H1 (cell line): ENCODE results near the gene UBE2A. TPM values are rescaled to one million over a fixed set of nuclear protein-coding genes. Genes with fewer than 3 reads are reported as not detected.

Source experiments
- CTCF ChIA-PET: fragments of 300-600 bp; sonication (Branson Sonifier 250); formaldehyde crosslinking; loops from one replicate; lab custom pipeline; 2021; ENCODE audit not compliant: partially characterized antibody; lab: Charles Lee
- POLR2A ChIA-PET: fragments of 300-600 bp; sonication (Branson Sonifier 250); formaldehyde crosslinking; loops from one replicate; lab custom pipeline; 2021; ENCODE audit warnings: inconsistent platforms; ENCODE audit not compliant: partially characterized antibody; lab: Charles Lee
- DNase-seq, 2 experiments: peaks; one replicate each; pipeline versions ENCODE4 v3.0.0 to v3.0.0-alpha.2; 2010 to 2022; ENCODE audit warnings: low spot score in 2 of 2, low read depth in 1 of 2, mixed read lengths in 1 of 2
- FAIRE-seq: peaks from 2 replicates; lab custom pipeline; 2011; peaks lifted over from hg19 to GRCh38; lab: Jason Lieb, UNC
- H2AFZ ChIP-seq: 2 replicates; pipeline ENCODE4 v1.8.1; 2012; ENCODE audit warnings: low read length, inconsistent platforms
- H2AK5ac ChIP-seq: 2 replicates; pipeline ENCODE4 v1.6.1; 2013; ENCODE audit warnings: low read depth, low read length
- H2BK120ac ChIP-seq: replicated peaks from 2 replicates; pipeline ENCODE3; 2013; ENCODE audit warnings: low read depth, low read length, inconsistent platforms
- H2BK12ac ChIP-seq: 2 replicates; pipeline ENCODE4 v1.6.1; 2013; ENCODE audit warnings: low read depth, low read length
- H2BK15ac ChIP-seq: 2 replicates; pipeline ENCODE4 v1.6.1; 2013; ENCODE audit warnings: low read length
- H2BK20ac ChIP-seq: 2 replicates; pipeline ENCODE4 v1.6.1; 2013; ENCODE audit warnings: low read length
- H2BK5ac ChIP-seq: 2 replicates; pipeline ENCODE4 v1.6.1; 2013; ENCODE audit warnings: low read depth, low read length
- H3K14ac ChIP-seq: 2 replicates; pipeline ENCODE4 v1.6.1; 2013; ENCODE audit warnings: inconsistent platforms; ENCODE audit not compliant: insufficient read length
- H3K18ac ChIP-seq: 2 replicates; pipeline ENCODE4 v1.6.1; 2013; ENCODE audit warnings: low read length; ENCODE audit errors: extremely low read depth
- H3K23ac ChIP-seq: 2 replicates; pipeline ENCODE4 v1.6.1; 2013; ENCODE audit warnings: inconsistent platforms; ENCODE audit not compliant: insufficient read length
- H3K23me2 ChIP-seq: 2 replicates; pipeline ENCODE4 v1.6.1; 2013; ENCODE audit warnings: low read depth, low read length
- H3K27ac ChIP-seq: 2 replicates; pipeline ENCODE4 v1.6.1; 2011; ENCODE audit warnings: low read depth, low read length, inconsistent platforms
- H3K27me3 ChIP-seq, 4 experiments: replicated peaks in 1 of 4; 1 replicate in 1 of 4; 2 replicates in 3 of 4; pipeline versions ENCODE4 v1.6.1 to v1.8.1; 2011 to 2013; ENCODE audit warnings: low read length in 3 of 4, mild to moderate bottlenecking in 3 of 4, inconsistent platforms in 2 of 4, mixed read lengths in 2 of 4, moderate library complexity in 1 of 4; ENCODE audit not compliant: control insufficient read depth in 3 of 4, insufficient read depth in 3 of 4; ENCODE audit errors: extremely low read depth in 1 of 4
- H3K36me3 ChIP-seq, 4 experiments: 2 replicates each; pipeline versions ENCODE4 v1.6.1 to v1.8.1; 2011 to 2013; ENCODE audit warnings: mild to moderate bottlenecking in 4 of 4, low read length in 3 of 4, moderate library complexity in 2 of 4, control low read depth in 1 of 4, inconsistent platforms in 1 of 4; ENCODE audit not compliant: insufficient read depth in 4 of 4, control insufficient read depth in 2 of 4
- H3K4ac ChIP-seq: replicated peaks from 2 replicates; pipeline ENCODE3; 2013; ENCODE audit warnings: low read length, low read depth, mixed read lengths, inconsistent platforms; ENCODE audit not compliant: insufficient read length
- H3K4me1 ChIP-seq, 4 experiments: replicated peaks in 1 of 4; 1 replicate in 1 of 4; 2 replicates in 3 of 4; pipeline versions ENCODE4 v1.6.1 to v1.8.1; 2011 to 2013; ENCODE audit warnings: low read length in 3 of 4, inconsistent platforms in 2 of 4, mixed read lengths in 1 of 4; ENCODE audit not compliant: insufficient read depth in 4 of 4, control insufficient read depth in 3 of 4
- H3K4me2 ChIP-seq, 2 experiments: 2 replicates each; pipeline versions ENCODE4 v1.6.1 to v1.8.1; 2011 to 2013; ENCODE audit warnings: low read depth in 2 of 2, low read length in 2 of 2, control low read depth in 1 of 2, inconsistent platforms in 1 of 2, mild to moderate bottlenecking in 1 of 2; ENCODE audit not compliant: insufficient read depth in 1 of 2
- H3K4me3 ChIP-seq, 4 experiments: fragments of 200-600, 300-600 bp in 1 of 4; sonication (generic), shearing (Covaris generic), sonication (Bioruptor Twin) in 1 of 4; 2 replicates each; pipeline versions ENCODE4 v1.5.1 to v1.8.1; 2011 to 2016; ENCODE audit warnings: low read length in 4 of 4, low read depth in 3 of 4, control low read depth in 2 of 4, inconsistent platforms in 2 of 4, mild to moderate bottlenecking in 2 of 4, mixed read lengths in 1 of 4, moderate library complexity in 1 of 4; ENCODE audit not compliant: insufficient read depth in 2 of 4; ENCODE audit errors: extremely low read depth in 1 of 4
- H3K56ac ChIP-seq: replicated peaks from 2 replicates; pipeline ENCODE3; 2013; ENCODE audit warnings: low read depth, mild to moderate bottlenecking, mixed read lengths, low read length, inconsistent platforms; ENCODE audit not compliant: insufficient read length
- H3K79me1 ChIP-seq: 2 replicates; pipeline ENCODE4 v1.6.1; 2013; ENCODE audit warnings: low read depth, low read length, control low read depth
- H3K79me2 ChIP-seq, 2 experiments: 2 replicates each; pipeline versions ENCODE4 v1.6.1 to v1.8.1; 2012 to 2013; ENCODE audit warnings: low read length in 2 of 2, mild to moderate bottlenecking in 2 of 2, inconsistent platforms in 1 of 2; ENCODE audit not compliant: insufficient read depth in 2 of 2, control insufficient read depth in 1 of 2
- H3K9ac ChIP-seq, 4 experiments: replicated peaks in 1 of 4; 1 replicate in 1 of 4; 2 replicates in 3 of 4; pipeline versions ENCODE4 v1.6.1 to v1.8.1; 2011 to 2013; ENCODE audit warnings: low read depth in 3 of 4, low read length in 3 of 4, control low read depth in 2 of 4, mild to moderate bottlenecking in 2 of 4, moderate library complexity in 2 of 4, inconsistent platforms in 1 of 4; ENCODE audit errors: extremely low read depth in 1 of 4
- H3K9me3 ChIP-seq, 2 experiments: 2 replicates each; pipeline versions ENCODE4 v1.6.1 to v1.8.1; 2012 to 2013; ENCODE audit warnings: mild to moderate bottlenecking in 2 of 2, moderate library complexity in 2 of 2, control low read depth in 1 of 2, inconsistent platforms in 1 of 2, low read depth in 1 of 2, low read length in 1 of 2, mixed read lengths in 1 of 2; ENCODE audit not compliant: insufficient read depth in 2 of 2
- H4K20me1 ChIP-seq, 2 experiments: replicated peaks in 1 of 2; 2 replicates each; pipeline versions ENCODE3 to v1.8.1; 2011 to 2013; ENCODE audit warnings: inconsistent platforms in 2 of 2, low read length in 2 of 2, mild to moderate bottlenecking in 1 of 2; ENCODE audit not compliant: insufficient read depth in 2 of 2, control insufficient read depth in 1 of 2
- H4K5ac ChIP-seq: 2 replicates; pipeline ENCODE4 v1.6.1; 2013; ENCODE audit warnings: low read length, low read depth, mixed read lengths, inconsistent platforms; ENCODE audit not compliant: insufficient read length
- H4K8ac ChIP-seq: 2 replicates; pipeline ENCODE4 v1.8.0; 2013; ENCODE audit warnings: mild to moderate bottlenecking, moderate library complexity, low read length, inconsistent platforms; ENCODE audit not compliant: insufficient read depth; ENCODE audit errors: extremely low read depth
- H4K91ac ChIP-seq: replicated peaks from 2 replicates; pipeline ENCODE3; 2013; ENCODE audit warnings: low read length, mixed read lengths, inconsistent platforms; ENCODE audit not compliant: insufficient read length
- BCL11A ChIP-seq, 2 experiments: IDR thresholded peaks; one replicate each; pipeline ENCODE4 v1.6.1; 2011; ENCODE audit warnings: low read depth in 2 of 2, low read length in 2 of 2, mild to moderate bottlenecking in 2 of 2
- CREB1 ChIP-seq: IDR thresholded peaks from 2 replicates; pipeline ENCODE4 v1.6.1; 2012; ENCODE audit warnings: inconsistent platforms
- CTBP2 ChIP-seq: IDR thresholded peaks from 2 replicates; pipeline ENCODE4 v1.7.0; 2011; ENCODE audit warnings: borderline replicate concordance, mild to moderate bottlenecking, moderate library complexity, mixed read lengths, low read length; ENCODE audit not compliant: insufficient read depth, insufficient read length
- CTCF ChIP-seq, 3 experiments: IDR thresholded peaks; 1 replicate in 2 of 3; 2 replicates in 1 of 3; pipeline versions ENCODE4 v1.5.1 to v1.6.1; 2011; ENCODE audit warnings: low read length in 3 of 3, mild to moderate bottlenecking in 3 of 3, inconsistent platforms in 2 of 3, low read depth in 1 of 3, moderate library complexity in 1 of 3; ENCODE audit not compliant: insufficient read depth in 1 of 3; ENCODE audit errors: control extremely low read depth in 1 of 3
- E2F6 ChIP-seq: IDR thresholded peaks from 2 replicates; pipeline ENCODE4 v1.6.1; 2012; ENCODE audit warnings: inconsistent platforms
- GTF2F1 ChIP-seq: IDR thresholded peaks from 2 replicates; pipeline ENCODE4 v1.6.1; 2012; ENCODE audit warnings: low read depth, low read length, improper control_type of control experiment, borderline replicate concordance
- POLR2AphosphoS5 ChIP-seq: IDR thresholded peaks from 2 replicates; pipeline ENCODE4 v1.6.1; 2011; ENCODE audit warnings: low read depth, low read length
- USF2 ChIP-seq: IDR thresholded peaks from 2 replicates; pipeline ENCODE4 v1.6.1; 2011; ENCODE audit warnings: low read length, improper control_type of control experiment
- WGBS, 2 experiments: shearing (Covaris generic) in 1 of 2; methylation state at CpG; one replicate each; pipeline versions ENCODE4 v1.1.6 to v1.1.7; 2013 to 2015; ENCODE audit warnings: low lambda C conversion rate in 2 of 2, mixed read lengths in 2 of 2, inconsistent platforms in 1 of 2, low coverage in 1 of 2, missing lambda C conversion rate in 1 of 2; ENCODE audit not compliant: insufficient replicate concordance in 2 of 2, insufficient coverage in 1 of 2, insufficient read length in 1 of 2; ENCODE audit errors: extremely low coverage in 1 of 2, missing lambda C conversion rate in 1 of 2; 5-methylcytosine and 5-hydroxymethylcytosine counted together
- polyA plus RNA-seq, 7 experiments: library from polyadenylated mRNA; depleted of rRNA in 3 of 7; stranded (reverse) in 5 of 7; unstranded in 2 of 7; fragments of >200 nt in 5 of 7; fragments of 200-250 nt in 2 of 7; gene quantifications; 1 replicate in 5 of 7; 2 replicates in 1 of 7; 4 replicates in 1 of 7; pipeline versions ENCODE4 v1.2.1 to v1.2.3, GENCODE V29; 2011 to 2013; ENCODE audit warnings: missing spikeins in 2 of 7, mixed read lengths in 2 of 7
- total RNA-seq: library from RNA; stranded (reverse); fragmentation: NEBNext Ultra II Directional; extraction: Animal tissue kit (Norgen Biotek cat#: 25700); gene quantifications from 2 replicates; pipeline ENCODE4 v1.2.1, GENCODE V29; 2021

The UBE2A gene
- total and polyA plus RNA-seq, 2 of the 8 experiments (the other 6 are each of a cell fraction or from before 2014, with no cell fraction given), result 24.8 to 43.9 TPM

- POLR2A ChIA-PET, result interaction anchor here (0.7 to 3.0 kb wide), 8 partner anchors 8 to 297 kb away, joined by 3 to 17 read pairs (median 5); partner anchors contain the start of genes RPL39, SOWAHD, STEEP1 and UPF3B
- no peaks in the 10 kb centered on the region for H4K20me1 ChIP-seq
- H3K9me3 ChIP-seq, result no peaks in the 10 kb centered on the region
- CTCF ChIA-PET, result no interaction called here
- no peak overlapping the region for H4K91ac ChIP-seq
- peaks cover 2% of the 10 kb centered on the region; the same call in 1 of the 2 replicates for H3K23me2 ChIP-seq
- no peak overlapping the region for H3K23ac ChIP-seq
- H3K36me3 ChIP-seq, result peaks cover 0 to 6% (median 0%) of the 10 kb centered on the region in 4 experiments; a peak in 2 of 8 replicates
- no peak overlapping the region for H2BK12ac ChIP-seq
- H4K5ac ChIP-seq, result no peak overlapping the region
- H3K4ac ChIP-seq, result no peak overlapping the region
- DNase-seq (no peak), FAIRE-seq (no peak)
- H2BK20ac ChIP-seq, result no peak overlapping the region
- H3K14ac ChIP-seq, result no peak overlapping the region
- no peaks in the 10 kb centered on the region for H3K27me3 ChIP-seq
- no peak overlapping the region for H2BK15ac ChIP-seq
- H3K4me3 ChIP-seq, result peak overlapping the region; percentile 55 to 87 (median 64)
- no peak overlapping the region for H2AFZ ChIP-seq
- no peak overlapping the region for H4K8ac ChIP-seq
- H3K4me2 ChIP-seq, result peak overlapping the region; percentile 59 to 72; a peak in 3 of 4 replicates
- H3K56ac ChIP-seq, result no peak overlapping the region
- H3K79me1 ChIP-seq, result no peaks in the 10 kb centered on the region
- WGBS, 2 experiments, result 82% methylated on average over 3 of the region's 3 CpGs; no CpG with 5 or more reads in 1 of the 2 experiments
- peaks cover 0 to 8% of the 10 kb centered on the region in 2 experiments; a peak in 2 of 4 replicates for H3K79me2 ChIP-seq
- H3K27ac ChIP-seq, result no peak overlapping the region
- no peak overlapping the region for H2BK5ac ChIP-seq
- H3K18ac ChIP-seq, result no peak overlapping the region
- no peak overlapping the region for H2BK120ac ChIP-seq
- H3K4me1 ChIP-seq, result peaks cover 0 to 4% (median 0%) of the 10 kb centered on the region in 4 experiments; a peak in 1 of 7 replicates
- H3K9ac ChIP-seq, result peak overlapping the region in 1 of 4 experiments; percentile 48; a peak in 1 of 7 replicates
- no peak overlapping the region for H2AK5ac ChIP-seq
- TF ChIP-seq POLR2AphosphoS5, result no peak
- TF ChIP-seq USF2, result no peak
- no peak for TF ChIP-seq CTCF (IDR thresholded peaks at IDR 0.05; ENCODE audit: control extremely low read depth in 1 of 3, insufficient read depth in 1 of 3, low read depth in 1 of 3, low read length in 3 of 3)
- no peak for TF ChIP-seq GTF2F1
- TF ChIP-seq CTBP2, result no peak
- no peak for TF ChIP-seq E2F6
- no peak for TF ChIP-seq CREB1
- TF ChIP-seq BCL11A (IDR thresholded peaks at IDR 0.05; ENCODE audit: low read depth in 2 of 2, low read length in 2 of 2), result no peak
Observed at GRCh38 chrX:119573222-119573621, 1.1 kb upstream of the UBE2A start.
